Neutrophil (primary cell): Measurements from ENCODE around the gene GPS1.

Experiments used
- H3K27ac ChIP-seq: fragments of 200-600 bp; sonication (generic); 2 replicates; pipeline ENCODE4 v1.5.1; 2016; ENCODE audit warnings: mild to moderate bottlenecking, moderate library complexity
- H3K27me3 ChIP-seq: fragments of 200-600 bp; sonication (generic); 2 replicates; pipeline ENCODE4 v1.6.0; 2016; ENCODE audit warnings: mild to moderate bottlenecking
- H3K36me3 ChIP-seq: fragments of 200-600 bp; sonication (generic); 2 replicates; pipeline ENCODE4 v1.5.1; 2017
- H3K4me1 ChIP-seq, 2 experiments: fragments of 200-600 bp in 1 of 2; sonication (generic) in 1 of 2; 1 replicate in 1 of 2; 2 replicates in 1 of 2; pipeline versions ENCODE4 v1.5.1 to v1.6.1; 2013 to 2016; ENCODE audit warnings: low read depth in 1 of 2, low read length in 1 of 2, mild to moderate bottlenecking in 1 of 2, moderate library complexity in 1 of 2; ENCODE audit not compliant: control insufficient read depth in 1 of 2, insufficient read depth in 1 of 2
- H3K4me3 ChIP-seq, 2 experiments: fragments of 200-600 bp in 1 of 2; sonication (generic) in 1 of 2; 1 replicate in 1 of 2; 2 replicates in 1 of 2; pipeline ENCODE4 v1.5.1; 2013 to 2016; ENCODE audit warnings: low read depth in 1 of 2, low read length in 1 of 2, mild to moderate bottlenecking in 1 of 2, moderate library complexity in 1 of 2
- H3K9me3 ChIP-seq: fragments of 200-600 bp; sonication (generic); 2 replicates; pipeline ENCODE4 v1.5.1; 2016
- CTCF ChIP-seq: fragments of 200-600 bp; sonication (generic); IDR thresholded peaks from 2 replicates; pipeline ENCODE4 v1.5.1; 2016; ENCODE audit warnings: antibody characterized with exemption

GPS1 gene

GRCh38 chr17:82028966-82029365 is 22.7 kb upstream of the GPS1 start:
- no peak for TF ChIP-seq CTCF
- H3K27me3 ChIP-seq, result peaks cover 24% of the 10 kb centered on the region
- H3K4me3 ChIP-seq, result no peak overlapping the region
- H3K9me3 ChIP-seq, result no peaks in the 10 kb centered on the region
- peaks cover 21 to 28% of the 10 kb centered on the region in 2 experiments for H3K4me1 ChIP-seq
- H3K36me3 ChIP-seq, result no peaks in the 10 kb centered on the region
- H3K27ac ChIP-seq, result no peak overlapping the region

- no peaks in the 10 kb centered on the region for H3K9me3 ChIP-seq
- peaks cover 24% of the 10 kb centered on the region for H3K27me3 ChIP-seq
- H3K4me1 ChIP-seq, result peaks cover 18 to 26% of the 10 kb centered on the region in 2 experiments
- no peaks in the 10 kb centered on the region for H3K36me3 ChIP-seq
- H3K4me3 ChIP-seq, result no peak overlapping the region
- H3K27ac ChIP-seq, result no peak overlapping the region
- TF ChIP-seq CTCF, result no peak
Observed at GRCh38 chr17:82029391-82029790, 22.3 kb upstream of the GPS1 start.

GRCh38 chr17:82029990-82030469 is 21.7 kb upstream of the GPS1 start:
- no peak for TF ChIP-seq CTCF
- no peak overlapping the region for H3K27ac ChIP-seq
- peak overlapping the region; percentile 58 to 64 for H3K4me3 ChIP-seq
- H3K4me1 ChIP-seq, result peaks cover 18 to 26% of the 10 kb centered on the region in 2 experiments
- peaks cover 24% of the 10 kb centered on the region for H3K27me3 ChIP-seq
- no peaks in the 10 kb centered on the region for H3K9me3 ChIP-seq
- no peaks in the 10 kb centered on the region for H3K36me3 ChIP-seq

- Histone ChIP-seq H3K36me3 (no peaks in the 10 kb centered on the region), H3K4me1 (peaks cover 20 to 28% of the 10 kb centered on the region in 2 experiments), H3K4me3 (peak overlapping the region; percentile 58 to 64), H3K27me3 (peaks cover 24% of the 10 kb centered on the region), H3K27ac (peak overlapping the region; percentile 41), H3K9me3 (no peaks in the 10 kb centered on the region)
- TF ChIP-seq CTCF, result peak; percentile 97
Observed at GRCh38 chr17:82030470-82031302, 21.0 kb upstream of the GPS1 start.

GRCh38 chr17:82031303-82031884 is 20.3 kb upstream of the GPS1 start, which contains the start of gene RAC3:
Gene RAC3 (plus strand): TSS chr17:82031678. CDS start chr17:82031762, 84 bp downstream.
- H3K9me3 ChIP-seq, result no peaks in the 10 kb centered on the region
- peak within 1 kb of the TSS; percentile 58 to 64 for H3K4me3 ChIP-seq
- H3K4me1 ChIP-seq, result peaks cover 27 to 35% of the 10 kb centered on the region in 2 experiments
- peaks cover 24% of the 10 kb centered on the region for H3K27me3 ChIP-seq
- TF ChIP-seq CTCF, result no peak
- no peaks in the 10 kb centered on the region for H3K36me3 ChIP-seq
- peak within 1 kb of the TSS; percentile 41 for H3K27ac ChIP-seq
